ENCODE measurements around the gene PODXL2. TPM values are rescaled to one million over a fixed set of nuclear protein-coding genes. Genes with fewer than 3 reads are reported as not detected.
"Not testable (repeated sequence)": the region's sequence is repeated elsewhere in the genome, so short reads cannot be mapped to it uniquely, and the experiment has no call there.

Gene PODXL2
- total RNA-seq, 1 donor from 2014 or later = 3.3 TPM

DNA sequence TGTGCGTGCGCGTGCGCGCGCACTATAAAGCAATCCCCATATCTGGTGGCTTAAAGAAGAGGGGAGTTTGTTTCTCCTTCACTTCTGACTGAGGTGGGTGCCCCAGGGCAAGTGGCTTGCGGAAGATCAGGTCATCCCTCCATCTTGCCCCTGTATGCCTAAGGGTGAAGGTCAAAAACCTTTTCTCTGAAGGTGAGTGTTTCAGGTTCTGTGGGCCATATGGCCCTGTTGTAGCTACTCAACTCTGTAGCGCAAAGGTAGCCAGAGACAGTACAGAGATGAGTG, 49.3 kb downstream of the PODXL2 start:
- ChIA-PET CTCF (interaction anchor here (1.0 kb wide), 1 partner anchor 26 kb away, joined by 3 read pairs; no protein-coding TSS in a partner anchor), POLR2A (no interaction called here)
- intact Hi-C loops (cut with micrococcal nuclease) = no loop called here
- Mint-ChIP-seq H3K27ac (no peak overlapping the region), H3K36me3 (ENCODE audit: low read depth) (peaks cover 34% of the 10 kb centered on the region), H3K4me1 (peaks cover 32% of the 10 kb centered on the region), H3K9me3 (no peaks in the 10 kb centered on the region), H3K4me3 (no peak overlapping the region), H3K27me3 (no peaks in the 10 kb centered on the region)
- DNase-seq = peak; percentile 4
- no peak for ATAC-seq (ENCODE audit: low read depth)
- TF ChIP-seq CTCF (IDR thresholded peaks at IDR 0.05) = no peak

- POLR2A ChIA-PET = no interaction called here
- ATAC-seq (ENCODE audit: low read depth) = no peak
- no peak for TF ChIP-seq CTCF (IDR thresholded peaks at IDR 0.05)
Observed at GRCh38 chr3:127678611-127679533, 49.9 kb downstream of the PODXL2 start.

DNA sequence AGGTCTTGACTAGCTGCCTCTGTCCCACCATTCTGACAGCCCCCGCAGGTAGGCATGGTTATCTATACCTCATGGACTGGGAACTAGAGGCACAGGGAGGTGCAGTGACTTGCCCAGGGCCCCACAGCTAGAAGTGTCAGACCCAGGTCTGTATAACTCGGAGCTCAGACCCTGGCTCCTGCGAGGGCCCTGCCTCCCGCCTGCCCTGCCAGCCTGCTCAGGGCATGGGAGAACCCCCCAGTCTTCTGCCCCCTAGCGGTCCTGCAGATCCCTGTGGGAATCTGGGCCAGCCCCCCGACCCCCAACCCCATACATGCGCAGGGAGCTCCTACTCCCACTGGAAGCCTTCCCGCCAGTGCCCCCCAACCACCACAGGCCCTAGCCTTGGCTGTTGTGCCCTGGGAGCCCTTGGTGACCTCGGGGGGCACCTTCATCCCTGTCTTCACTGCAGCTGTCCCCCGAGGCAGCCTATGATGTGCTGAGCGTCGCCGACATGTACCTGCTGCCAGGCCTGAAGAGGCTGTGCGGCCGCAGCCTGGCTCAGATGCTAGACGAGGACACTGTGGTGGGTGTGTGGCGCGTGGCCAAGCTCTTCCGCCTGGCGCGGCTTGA, 50.7 kb downstream of the PODXL2 start:
- H3K4me1 Mint-ChIP-seq = peaks cover 27% of the 10 kb centered on the region
- no peak overlapping the region for H3K4me3 Mint-ChIP-seq
- H3K27me3 Mint-ChIP-seq = no peaks in the 10 kb centered on the region
- intact Hi-C loops (cut with micrococcal nuclease) = no loop called here
- peaks cover 32% of the 10 kb centered on the region for H3K36me3 Mint-ChIP-seq (ENCODE audit: low read depth)
- POLR2A ChIA-PET = interaction anchor here (0.6 kb wide), 2 partner anchors 22 to 82 kb away, joined by 4 to 5 read pairs; partner anchors contain the start of gene MCM2
- TF ChIP-seq CTCF (IDR thresholded peaks at IDR 0.05) = no peak
- CTCF ChIA-PET = interaction anchor here (1.0 to 1.4 kb wide), 3 partner anchors 16 to 105 kb away, joined by 3 read pairs; no protein-coding TSS in a partner anchor
- ATAC-seq (ENCODE audit: low read depth) = no peak
- peak; percentile 13 for DNase-seq
- no peak overlapping the region for H3K27ac Mint-ChIP-seq
- H3K9me3 Mint-ChIP-seq = no peaks in the 10 kb centered on the region

More at GRCh38 chr3:127678611-127679533, 49.9 kb downstream of the PODXL2 start:
- H3K9me3 Mint-ChIP-seq = no peaks in the 10 kb centered on the region
- no peak overlapping the region for H3K27ac Mint-ChIP-seq
- intact Hi-C loops (cut with micrococcal nuclease) = no loop called here
- H3K27me3 Mint-ChIP-seq = no peaks in the 10 kb centered on the region
- peaks cover 30% of the 10 kb centered on the region for H3K4me1 Mint-ChIP-seq
- DNase-seq = peak; percentile 13
- peaks cover 32% of the 10 kb centered on the region for H3K36me3 Mint-ChIP-seq (ENCODE audit: low read depth)
- H3K4me3 Mint-ChIP-seq = no peak overlapping the region
- CTCF ChIA-PET = interaction anchor here (1.0 kb wide), 2 partner anchors 26 to 104 kb away, joined by 3 read pairs; no protein-coding TSS in a partner anchor

DNA sequence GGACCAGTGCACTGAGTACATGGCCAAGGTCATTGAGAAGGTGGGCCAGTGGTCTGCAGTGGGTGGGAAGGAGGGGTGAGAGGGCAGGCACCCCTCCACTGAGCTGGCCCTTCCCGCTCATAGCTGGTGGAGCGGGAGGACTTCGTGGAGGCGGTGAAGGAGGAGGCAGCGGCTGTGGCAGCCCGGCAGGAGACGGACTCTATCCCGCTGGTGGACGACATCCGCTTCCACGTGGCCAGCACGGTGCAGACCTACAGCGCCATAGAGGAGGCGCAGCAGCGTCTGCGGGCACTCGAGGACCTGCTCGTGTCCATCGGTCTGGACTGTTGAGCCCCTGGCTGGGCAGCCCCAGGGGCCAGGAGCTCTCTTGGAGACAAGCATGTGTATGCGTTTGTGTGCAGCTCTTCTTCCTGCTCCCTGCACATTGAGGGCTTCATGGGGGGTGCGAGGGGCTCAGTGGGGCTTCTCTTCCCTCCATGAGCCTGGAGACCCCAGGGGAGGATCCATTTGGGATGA, 51.2 kb downstream of the PODXL2 start:
- no peaks in the 10 kb centered on the region for H3K9me3 Mint-ChIP-seq
- no peak for TF ChIP-seq CTCF (IDR thresholded peaks at IDR 0.05)
- peaks cover 23% of the 10 kb centered on the region for H3K4me1 Mint-ChIP-seq
- DNase-seq = peak; percentile 13
- ChIA-PET POLR2A (interaction anchor here (0.6 kb wide), 2 partner anchors 21 to 82 kb away, joined by 4 to 5 read pairs; partner anchors contain the start of gene MCM2), CTCF (interaction anchor here (1.4 kb wide), 1 partner anchor 15 kb away, joined by 3 read pairs; no protein-coding TSS in a partner anchor)
- H3K27me3 Mint-ChIP-seq = no peaks in the 10 kb centered on the region
- ATAC-seq (ENCODE audit: low read depth) = no peak
- no peak overlapping the region for H3K4me3 Mint-ChIP-seq
- intact Hi-C loops (cut with micrococcal nuclease) = no loop called here
- H3K36me3 Mint-ChIP-seq (ENCODE audit: low read depth) = peaks cover 32% of the 10 kb centered on the region
- no peak overlapping the region for H3K27ac Mint-ChIP-seq

- intact Hi-C loops (cut with micrococcal nuclease) = no loop called here
- no peak for TF ChIP-seq CTCF (IDR thresholded peaks at IDR 0.05)
- ATAC-seq (ENCODE audit: low read depth) (no peak), DNase-seq (no peak)
- POLR2A ChIA-PET = no interaction called here
- Mint-ChIP-seq H3K9me3 (no peaks in the 10 kb centered on the region), H3K27ac (no peak overlapping the region), H3K4me3 (no peak overlapping the region), H3K27me3 (no peaks in the 10 kb centered on the region), H3K36me3 (ENCODE audit: low read depth) (peaks cover 32% of the 10 kb centered on the region), H3K4me1 (peaks cover 23% of the 10 kb centered on the region)
- CTCF ChIA-PET = interaction anchor here (1.4 kb wide), 1 partner anchor 15 kb away, joined by 3 read pairs; no protein-coding TSS in a partner anchor
Observed at GRCh38 chr3:127680798-127681221, 51.8 kb downstream of the PODXL2 start.

- H3K36me3 Mint-ChIP-seq (ENCODE audit: low read depth) = peaks cover 23% of the 10 kb centered on the region
- POLR2A ChIA-PET = interaction anchor here (0.7 to 1.5 kb wide), 2 partner anchors 9 to 12 kb away, joined by 4 to 7 read pairs; no protein-coding TSS in a partner anchor
- intact Hi-C loops (cut with micrococcal nuclease); DNase-seq; ATAC-seq (ENCODE audit: low read depth); CTCF ChIA-PET; H3K27me3 Mint-ChIP-seq; H3K4me3 Mint-ChIP-seq; H3K9me3 Mint-ChIP-seq; H3K27ac Mint-ChIP-seq: not testable (repeated sequence)
- peaks cover 23% of the 10 kb centered on the region for H3K4me1 Mint-ChIP-seq
Observed at GRCh38 chr3:127682175-127682554, 53.2 kb downstream of the PODXL2 start.
